ENCODE data around the gene PAQR6.

The PAQR6 gene

DNA sequence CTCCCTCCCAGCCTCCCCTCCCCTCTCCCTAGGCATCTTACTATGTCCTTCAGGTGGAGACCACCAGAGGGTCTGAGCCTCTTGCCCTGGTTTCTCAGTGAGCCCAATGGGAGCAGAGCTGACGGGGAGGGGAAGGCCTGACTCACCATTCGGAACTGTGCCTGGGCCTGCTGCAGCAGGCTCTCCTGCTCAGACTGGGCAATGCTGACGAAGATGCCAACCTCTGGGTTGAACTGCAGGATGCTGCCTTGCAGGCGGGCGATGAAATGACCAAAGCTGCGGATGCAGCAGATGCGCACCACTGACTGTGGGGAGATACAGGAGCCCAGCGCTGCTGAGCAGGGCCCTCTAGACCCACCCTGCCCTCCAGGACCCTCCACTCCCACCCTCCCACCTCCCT is 11.0 kb upstream of the PAQR6 start:
- TF ChIP-seq, protein P1, sequence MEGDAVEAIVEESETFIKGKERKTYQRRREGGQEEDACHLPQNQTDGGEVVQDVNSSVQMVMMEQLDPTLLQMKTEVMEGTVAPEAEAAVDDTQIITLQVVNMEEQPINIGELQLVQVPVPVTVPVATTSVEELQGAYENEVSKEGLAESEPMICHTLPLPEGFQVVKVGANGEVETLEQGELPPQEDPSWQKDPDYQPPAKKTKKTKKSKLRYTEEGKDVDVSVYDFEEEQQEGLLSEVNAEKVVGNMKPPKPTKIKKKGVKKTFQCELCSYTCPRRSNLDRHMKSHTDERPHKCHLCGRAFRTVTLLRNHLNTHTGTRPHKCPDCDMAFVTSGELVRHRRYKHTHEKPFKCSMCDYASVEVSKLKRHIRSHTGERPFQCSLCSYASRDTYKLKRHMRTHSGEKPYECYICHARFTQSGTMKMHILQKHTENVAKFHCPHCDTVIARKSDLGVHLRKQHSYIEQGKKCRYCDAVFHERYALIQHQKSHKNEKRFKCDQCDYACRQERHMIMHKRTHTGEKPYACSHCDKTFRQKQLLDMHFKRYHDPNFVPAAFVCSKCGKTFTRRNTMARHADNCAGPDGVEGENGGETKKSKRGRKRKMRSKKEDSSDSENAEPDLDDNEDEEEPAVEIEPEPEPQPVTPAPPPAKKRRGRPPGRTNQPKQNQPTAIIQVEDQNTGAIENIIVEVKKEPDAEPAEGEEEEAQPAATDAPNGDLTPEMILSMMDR (IDR thresholded peaks at IDR 0.05; ENCODE audit: low read depth, low read length): no peak
- H3K4me3 ChIP-seq (ENCODE audit: low read depth, low read length): no peak overlapping the region
- DNase-seq (ENCODE audit: low read depth, low spot score): no peak
- in situ Hi-C loops (cut with HindIII; ENCODE audit: low sequenced_read_pairs): no loop called here

DNA sequence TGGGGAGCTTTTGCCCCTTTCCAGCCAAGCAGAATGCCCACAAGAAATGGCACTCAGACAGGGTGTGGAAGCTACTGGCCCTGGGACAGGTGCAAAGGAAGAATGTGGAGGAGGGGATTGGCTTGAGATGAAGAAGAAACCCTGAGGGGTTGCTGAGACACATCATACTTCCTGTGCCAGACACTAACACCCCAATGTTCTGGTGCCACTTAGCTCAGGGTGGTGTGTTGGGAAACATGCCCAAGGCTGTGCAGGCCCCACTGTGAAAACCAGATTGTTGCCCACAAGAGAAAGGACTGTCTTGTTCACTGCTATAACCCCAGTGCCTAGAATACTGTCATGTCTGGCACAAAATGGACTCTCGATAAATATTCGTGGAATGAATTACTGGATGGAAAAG is 9.9 kb upstream of the PAQR6 start:
- H3K4me3 ChIP-seq (ENCODE audit: low read depth, low read length): no peak overlapping the region
- TF ChIP-seq, protein P1 (IDR thresholded peaks at IDR 0.05; ENCODE audit: low read depth, low read length): no peak
- in situ Hi-C loops (cut with HindIII; ENCODE audit: low sequenced_read_pairs): no loop called here
- DNase-seq (ENCODE audit: low read depth, low spot score): no peak

DNA sequence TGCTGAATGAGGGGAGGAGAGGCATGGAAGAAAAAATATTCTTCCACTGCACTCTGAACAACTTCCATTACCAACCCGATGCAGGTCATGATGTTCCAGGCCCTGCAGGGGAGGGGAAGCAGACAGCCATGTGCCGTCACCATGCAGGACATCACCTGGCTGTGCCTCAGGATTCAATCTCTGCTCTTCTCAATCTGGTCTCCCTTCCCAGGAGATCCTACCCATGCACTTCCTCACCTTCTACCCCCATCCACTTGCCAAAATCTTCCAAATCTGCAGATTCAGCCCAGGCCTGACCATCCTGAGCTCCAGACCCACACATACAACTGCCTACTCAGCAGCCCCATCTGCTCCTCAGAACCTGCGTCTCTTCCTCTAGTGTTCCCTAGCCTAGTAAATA is 5.8 kb upstream of the PAQR6 start:
- H3K4me3 ChIP-seq (ENCODE audit: low read depth, low read length): no peak overlapping the region
- DNase-seq (ENCODE audit: low read depth, low spot score): no peak
- TF ChIP-seq, protein P1 (IDR thresholded peaks at IDR 0.05; ENCODE audit: low read depth, low read length): no peak
- in situ Hi-C loops (cut with HindIII; ENCODE audit: low sequenced_read_pairs): no loop called here

DNA sequence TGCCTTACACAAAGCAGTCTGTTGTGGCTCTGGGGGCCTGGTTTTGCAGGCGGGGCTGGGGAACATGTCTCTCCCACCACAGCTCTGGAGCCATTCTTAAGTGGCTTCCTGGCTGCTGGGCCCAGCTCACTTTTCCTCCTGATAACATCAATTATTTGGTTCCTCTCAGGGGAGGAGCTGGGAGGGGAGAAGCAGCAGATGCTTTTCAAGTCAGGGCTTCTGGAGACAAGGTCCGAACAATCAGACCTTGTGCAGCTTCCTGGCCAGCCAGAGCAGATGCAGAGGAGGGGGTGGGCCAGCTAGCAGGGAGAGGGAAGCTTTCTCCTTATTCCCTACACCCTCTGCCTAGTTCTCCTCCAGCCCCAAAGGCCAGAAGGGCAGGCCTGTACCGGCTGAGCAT is 3.7 kb upstream of the PAQR6 start:
- no peak for DNase-seq (ENCODE audit: low read depth, low spot score)

DNA sequence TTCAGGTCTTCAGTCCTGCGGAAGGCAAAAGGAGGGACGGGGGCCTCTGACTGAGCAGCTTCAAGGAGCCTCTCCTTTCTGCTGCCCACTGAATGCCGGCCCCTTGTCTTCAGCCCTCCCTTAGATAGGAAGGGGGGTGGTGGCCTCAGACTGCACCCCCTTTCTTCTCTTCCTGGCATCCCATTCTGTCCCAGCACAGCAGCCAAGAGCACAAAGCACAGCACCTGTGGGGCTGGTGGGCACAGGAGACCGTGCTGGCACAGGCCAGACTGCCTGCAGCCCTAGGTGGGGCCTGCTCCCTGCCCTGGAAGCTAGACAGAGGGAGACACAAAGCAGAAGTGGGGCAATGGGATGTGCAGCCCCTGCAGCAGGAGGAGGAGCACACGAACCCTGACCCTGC is 1.7 kb upstream of the PAQR6 start:
- in situ Hi-C loops (cut with HindIII; ENCODE audit: low sequenced_read_pairs): no loop called here
- TF ChIP-seq, protein P1 (IDR thresholded peaks at IDR 0.05; ENCODE audit: low read depth, low read length): no peak

More for the DNA sequence above, 3.7 kb upstream of the PAQR6 start:
- in situ Hi-C loops (cut with HindIII; ENCODE audit: low sequenced_read_pairs): no loop called here
- TF ChIP-seq, protein P1 (IDR thresholded peaks at IDR 0.05; ENCODE audit: low read depth, low read length): no peak
- H3K4me3 ChIP-seq (ENCODE audit: low read depth, low read length): no peak overlapping the region

DNA sequence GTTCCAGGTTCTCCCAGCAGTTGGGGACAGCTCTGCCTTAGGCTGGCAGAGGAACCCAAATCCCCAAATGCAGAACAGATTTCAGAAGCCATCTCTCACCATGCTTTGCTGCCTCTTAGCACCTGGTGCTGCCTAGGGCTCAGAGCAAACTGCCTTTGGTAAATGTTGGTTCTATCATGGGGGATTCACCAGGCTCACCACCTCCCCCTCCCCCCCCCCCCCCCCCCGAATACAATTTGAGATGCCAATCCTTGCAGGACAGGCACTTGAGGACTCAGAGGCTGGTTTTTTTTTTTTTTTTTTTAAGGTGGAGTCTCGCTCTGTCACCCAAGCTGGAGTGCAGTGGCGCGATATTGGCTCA is 447 bp upstream of the PAQR6 start:
- H3K4me3 ChIP-seq (ENCODE audit: low read depth, low read length): no peak overlapping the region
- in situ Hi-C loops (cut with HindIII; ENCODE audit: low sequenced_read_pairs): no loop called here
- TF ChIP-seq, protein P1 (IDR thresholded peaks at IDR 0.05; ENCODE audit: low read depth, low read length): no peak
- no peak for DNase-seq (ENCODE audit: low read depth, low spot score)

More for the DNA sequence above, 1.7 kb upstream of the PAQR6 start:
- H3K4me3 ChIP-seq (ENCODE audit: low read depth, low read length): no peak overlapping the region
- no peak for DNase-seq (ENCODE audit: low read depth, low spot score)

Measured in astrocyte of the spinal cord (primary cell).